GM12892 (cell line): ENCODE measurements around the gene SORCS3.

Experiments used
- POLR2A ChIP-seq: IDR thresholded peaks from 2 replicates; pipeline ENCODE4 v1.6.1; 2011; ENCODE audit warnings: low read depth, low read length, control low read depth
- TAF1 ChIP-seq: IDR thresholded peaks from 2 replicates; pipeline ENCODE4 v1.6.1; 2011; ENCODE audit warnings: low read depth, mild to moderate bottlenecking, control low read depth, low read length, borderline replicate concordance

DNA sequence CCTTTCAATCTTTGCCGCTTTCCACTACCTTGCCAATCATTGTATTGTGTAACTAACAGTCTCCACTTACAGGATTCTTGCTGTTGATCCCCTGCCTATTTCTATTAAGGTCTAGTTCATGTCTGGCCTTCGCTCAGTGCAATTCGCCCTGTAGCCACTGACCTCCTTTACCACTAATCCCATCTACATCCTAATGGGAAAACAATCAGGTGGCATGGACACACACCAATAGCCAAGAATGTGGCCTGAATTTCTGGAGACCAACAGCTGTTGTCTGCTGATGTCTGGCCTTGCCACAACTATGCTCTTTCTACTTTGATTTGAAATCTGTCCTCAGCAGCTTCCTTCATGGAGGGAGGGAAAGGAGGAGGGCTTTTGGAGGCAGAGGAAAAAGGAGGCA is 546.2 kb downstream of the SORCS3 start:
- TF ChIP-seq TAF1 (no peak), POLR2A (no peak)
